ENCODE results near the gene RPS6KC1. TPM values are rescaled to one million over a fixed set of nuclear protein-coding genes. Genes with fewer than 3 reads are reported as not detected.

Gene RPS6KC1
- total and polyA plus RNA-seq, 9 of the 15 experiments (the other 6 are each of a cell fraction or from before 2014, with no cell fraction given) = 4.3 to 34.6 (median 20.9) TPM

DNA sequence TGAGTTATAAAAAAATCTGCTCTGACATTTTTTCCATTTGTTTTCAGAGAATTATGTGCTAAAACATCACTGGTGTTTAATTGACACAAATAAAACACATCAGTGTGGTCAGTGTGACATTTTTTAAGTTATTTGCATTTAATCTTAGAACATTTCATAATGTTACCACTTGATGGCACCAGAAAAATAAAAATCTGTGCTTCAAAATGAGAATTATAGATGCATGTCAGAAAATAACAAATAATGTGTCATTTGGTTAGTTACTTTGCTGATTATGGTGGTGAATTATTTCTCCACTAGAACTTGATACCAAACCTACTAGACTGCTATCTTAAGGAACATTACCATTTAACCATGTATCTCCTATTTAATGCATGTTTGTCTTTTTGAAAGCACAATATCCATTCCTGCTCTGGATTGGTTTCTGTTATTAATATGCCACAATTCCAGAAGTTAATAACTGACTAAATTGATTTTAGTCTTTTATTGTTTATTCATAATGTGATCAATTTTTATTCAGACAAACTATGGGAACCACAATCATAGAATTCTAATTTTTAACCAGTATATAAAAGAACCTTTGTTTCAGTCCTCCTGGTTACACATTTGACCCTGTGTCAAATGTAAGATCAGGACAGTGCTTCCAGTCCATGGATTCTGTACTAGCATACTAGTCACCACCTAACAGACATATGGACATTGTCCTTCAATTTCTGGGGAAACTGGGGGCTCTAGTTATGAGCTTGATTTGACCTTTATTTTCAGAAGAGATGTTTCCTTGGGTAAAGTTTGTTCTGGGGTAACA is 81.0 kb downstream of the RPS6KC1 start:
- FAIRE-seq = no peak
- H3K4me3 ChIP-seq = no peak overlapping the region
- no TSS peak for BruUV-seq (replicated peaks)
- no peak for TF ChIP-seq CHD4 (IDR thresholded peaks at IDR 0.05; ENCODE audit: insufficient read depth, insufficient replicate concordance, low read depth, low read length, poor library complexity, severe bottlenecking)
- peak in 1 of 3 experiments; percentile 11; a peak in 1 of 6 replicates for TF ChIP-seq CTCF (IDR thresholded peaks at IDR 0.05 in 2 of 3, conservative IDR thresholded peaks at IDR 0.05 in 1 of 3; ENCODE audit: insufficient read depth in 2 of 3, low read depth in 1 of 3, low read length in 3 of 3)
- TF ChIP-seq BCOR (IDR thresholded peaks at IDR 0.05) = no peak
- no peak for TF ChIP-seq MTA2 (IDR thresholded peaks at IDR 0.05; ENCODE audit: low read depth)
- TF ChIP-seq NFYB (IDR thresholded peaks at IDR 0.05; ENCODE audit: extremely low read depth, insufficient read length) = no peak
- TF ChIP-seq, protein P1, sequence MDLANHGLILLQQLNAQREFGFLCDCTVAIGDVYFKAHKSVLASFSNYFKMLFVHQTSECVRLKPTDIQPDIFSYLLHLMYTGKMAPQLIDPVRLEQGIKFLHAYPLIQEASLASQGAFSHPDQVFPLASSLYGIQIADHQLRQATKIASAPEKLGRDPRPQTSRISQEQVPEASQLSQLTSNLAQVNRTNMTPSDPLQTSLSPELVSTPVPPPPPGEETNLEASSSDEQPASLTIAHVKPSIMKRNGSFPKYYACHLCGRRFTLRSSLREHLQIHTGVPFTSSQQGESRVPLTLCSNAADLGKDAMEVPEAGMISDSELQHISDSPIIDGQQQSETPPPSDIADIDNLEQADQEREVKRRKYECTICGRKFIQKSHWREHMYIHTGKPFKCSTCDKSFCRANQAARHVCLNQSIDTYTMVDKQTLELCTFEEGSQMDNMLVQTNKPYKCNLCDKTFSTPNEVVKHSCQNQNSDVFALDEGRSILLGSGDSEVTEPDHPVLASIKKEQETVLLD (IDR thresholded peaks at IDR 0.05) = no peak
- TF ChIP-seq TCF3 (CRISPR knock-in tag; IDR thresholded peaks at IDR 0.05) = no peak
- ChIA-PET POLR2A (interaction anchor here (1.3 kb wide), 1 partner anchor 9 kb away, joined by 3 read pairs; no protein-coding TSS in a partner anchor), CTCF (ENCODE audit: low intra/inter-chr PET ratio) (no interaction called here)
- peaks cover 19% of the 10 kb centered on the region; the same call in 2 of the 3 replicates for H3K79me2 ChIP-seq (ENCODE audit: control insufficient read depth, insufficient read depth, low read length)
- intact Hi-C loops (cut with micrococcal nuclease) (no loop called here), in situ Hi-C loops (cut with MboI) (no loop called here)
- H3K27me3 ChIP-seq (ENCODE audit: control insufficient read depth in 2 of 2, insufficient read depth in 2 of 2, low read length in 2 of 2) = no peaks in the 10 kb centered on the region
- peaks cover 0 to 11% of the 10 kb centered on the region in 2 experiments; a peak in 2 of 5 replicates for H3K4me1 ChIP-seq (replicated peaks in 1 of 2; ENCODE audit: control insufficient read depth in 2 of 2, insufficient read depth in 2 of 2, low read length in 2 of 2)
- no peak overlapping the region for H2AFZ ChIP-seq (ENCODE audit: low read depth, low read length)
- no peaks in the 10 kb centered on the region for H3K9me1 ChIP-seq (ENCODE audit: control insufficient read depth, insufficient read depth, low read length)
- no peaks in the 10 kb centered on the region for H4K20me1 ChIP-seq (replicated peaks; ENCODE audit: control insufficient read depth, insufficient read depth, low read length)
- H3K27ac ChIP-seq (ENCODE audit: extremely low read depth, low read depth, low read length) = no peak overlapping the region
- H3K9me3 ChIP-seq (replicated peaks; ENCODE audit: control insufficient read depth, insufficient read depth, low read depth, low read length) = no peaks in the 10 kb centered on the region; the same call in 1 of the 2 replicates
- no peak for ATAC-seq
- no peak for DNase-seq (ENCODE audit: extremely low read depth in 1 of 4, low spot score in 3 of 4)
- peaks cover 8% of the 10 kb centered on the region; the same call in 2 of the 3 replicates for H3K36me3 ChIP-seq (ENCODE audit: control insufficient read depth, insufficient read depth, low read length)
- H3K4me2 ChIP-seq (ENCODE audit: insufficient read depth, low read length) = no peak overlapping the region
- no peak overlapping the region for H3K9ac ChIP-seq (ENCODE audit: insufficient read depth in 1 of 2, low read depth in 2 of 2, low read length in 2 of 2)

Data from K562 (cell line).